Stimulated activated CD4-positive, alpha-beta T cell treated with anti-CD3 and anti-CD28 coated beads, Interleukin-4, amount 100 ng/mL, for 4 hours (primary cell): Measurements from ENCODE around the gene WIPF3.
A peak's percentile ranks its signal among the peaks of the same experiment; 100 is the strongest.

Experiments
- DNase-seq, 2 experiments: peaks; one replicate each; pipeline ENCODE4 v3.0.0-alpha.2; 2020

WIPF3 gene

GRCh38 chr7:29919790-29920189 lies 113.5 kb downstream of the WIPF3 start:
- DNase-seq, result no peak

GRCh38 chr7:29920491-29920890 lies 114.2 kb downstream of the WIPF3 start:
- no peak for DNase-seq

GRCh38 chr7:29921404-29922010 lies 115.2 kb downstream of the WIPF3 start:
- peak; percentile 2 to 18 for DNase-seq

- no peak for DNase-seq
Measured at GRCh38 chr7:29922921-29923700, 116.8 kb downstream of the WIPF3 start.

GRCh38 chr7:29924006-29924405 lies 117.7 kb downstream of the WIPF3 start:
- no peak for DNase-seq

- no peak for DNase-seq
Measured at GRCh38 chr7:29924684-29925083, 118.4 kb downstream of the WIPF3 start.

- DNase-seq, result no peak
Measured at GRCh38 chr7:29926216-29926615, 119.9 kb downstream of the WIPF3 start.

- DNase-seq, result no peak
Measured at GRCh38 chr7:29926741-29927140, 120.4 kb downstream of the WIPF3 start.

- no peak for DNase-seq
Measured at GRCh38 chr7:29929018-29929807, 122.9 kb downstream of the WIPF3 start.

- DNase-seq, result no peak
Measured at GRCh38 chr7:29935111-29935510, 128.8 kb downstream of the WIPF3 start.

GRCh38 chr7:29937132-29937531 lies 130.8 kb downstream of the WIPF3 start:
- DNase-seq, result no peak

GRCh38 chr7:29940199-29940598 lies 133.9 kb downstream of the WIPF3 start:
- DNase-seq, result no peak

GRCh38 chr7:29945259-29945809 lies 139.0 kb downstream of the WIPF3 start:
- no peak for DNase-seq

GRCh38 chr7:29946428-29947186 lies 140.3 kb downstream of the WIPF3 start:
- no peak for DNase-seq

GRCh38 chr7:29948587-29948986 lies 142.3 kb downstream of the WIPF3 start:
- DNase-seq, result no peak

- DNase-seq, result no peak
Measured at GRCh38 chr7:29950480-29950879, 144.2 kb downstream of the WIPF3 start.

- DNase-seq, result no peak
Measured at GRCh38 chr7:29951206-29951605, 144.9 kb downstream of the WIPF3 start.

GRCh38 chr7:29953726-29954347 lies 147.5 kb downstream of the WIPF3 start:
- no peak for DNase-seq

- DNase-seq, result no peak
Measured at GRCh38 chr7:29955075-29955792, 148.9 kb downstream of the WIPF3 start.

- DNase-seq, result no peak
Measured at GRCh38 chr7:29955799-29956486, 149.6 kb downstream of the WIPF3 start.

GRCh38 chr7:29956487-29956836 lies 150.2 kb downstream of the WIPF3 start:
- DNase-seq, result no peak
